NCI-H1417 treated with DMSO at 0.1 percent for 48 hours (cell line): ENCODE data around the gene ITPA.
A peak's percentile ranks its signal among the peaks of the same experiment; 100 is the strongest.
"Not testable (repeated sequence)": the region's sequence is repeated elsewhere in the genome, so short reads cannot be mapped to it uniquely, and the experiment has no call there.

Source experiments
- DNase-seq: peaks from one replicate; lab custom pipeline; 2025; lab: John Stamatoyannopoulos, UW

Gene ITPA

GRCh38 chr20:3199976-3200755 lies 9.1 kb upstream of the ITPA start:
- no peak for DNase-seq

- no peak for DNase-seq
Measured at GRCh38 chr20:3202965-3203314, 6.4 kb upstream of the ITPA start.

GRCh38 chr20:3203315-3204123 lies 5.8 kb upstream of the ITPA start:
- peak; percentile 52 for DNase-seq

GRCh38 chr20:3204124-3204794 lies 5.0 kb upstream of the ITPA start, which contains the start of gene DDRGK1:
Gene DDRGK1, minus strand, starts transcription at chr20:3204682. Its CDS starts 55 bp downstream, at chr20:3204627.
- peak; percentile 81 for DNase-seq

- DNase-seq, result no peak
Measured at GRCh38 chr20:3208786-3209256, 477 bp upstream of the ITPA start.

DNA sequence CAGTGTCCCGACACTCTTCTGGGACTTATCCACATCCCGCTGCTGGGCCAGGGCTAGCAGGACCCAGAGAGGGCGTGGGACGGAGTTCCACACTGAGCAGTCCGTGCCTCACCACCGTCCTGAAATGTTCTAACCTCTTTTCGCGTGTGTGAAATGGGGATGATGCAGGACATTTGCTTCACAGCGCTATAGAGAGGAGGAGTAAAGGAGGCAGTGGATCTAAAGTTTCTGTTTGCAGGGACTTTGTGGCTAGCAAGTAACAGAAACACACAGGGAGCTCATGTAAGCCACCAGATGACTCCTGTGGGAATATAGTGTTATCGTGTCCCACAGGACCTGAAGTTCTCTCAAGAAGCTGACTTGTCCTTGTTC lies 634 bp downstream of the ITPA start:
- no peak for DNase-seq

DNA sequence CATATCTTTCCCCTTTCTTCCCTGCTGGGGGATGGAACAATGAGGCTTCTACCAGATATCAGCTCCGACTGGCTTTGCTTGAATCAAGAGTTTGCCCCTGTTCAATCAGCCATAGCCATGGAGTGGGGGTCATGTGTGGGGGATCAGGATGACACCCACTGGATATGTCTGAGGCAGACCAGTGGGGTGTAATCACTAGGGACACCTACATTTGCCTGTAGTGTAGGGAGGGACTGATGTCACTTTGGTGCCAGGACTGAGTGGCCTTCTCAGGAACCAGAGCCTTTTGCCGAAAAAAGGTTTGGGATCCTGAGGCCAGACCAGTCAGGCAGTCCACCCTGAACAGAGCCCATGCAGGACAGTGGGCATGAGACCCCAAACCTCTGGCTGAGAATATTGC lies 1.0 kb downstream of the ITPA start:
- DNase-seq, result no peak

GRCh38 chr20:3213226-3213625 lies 3.9 kb downstream of the ITPA start:
- no peak for DNase-seq

GRCh38 chr20:3215359-3215917 lies 6.1 kb downstream of the ITPA start:
- not testable (repeated sequence) for DNase-seq

GRCh38 chr20:3218307-3218988 lies 9.2 kb downstream of the ITPA start:
- no peak for DNase-seq

DNA sequence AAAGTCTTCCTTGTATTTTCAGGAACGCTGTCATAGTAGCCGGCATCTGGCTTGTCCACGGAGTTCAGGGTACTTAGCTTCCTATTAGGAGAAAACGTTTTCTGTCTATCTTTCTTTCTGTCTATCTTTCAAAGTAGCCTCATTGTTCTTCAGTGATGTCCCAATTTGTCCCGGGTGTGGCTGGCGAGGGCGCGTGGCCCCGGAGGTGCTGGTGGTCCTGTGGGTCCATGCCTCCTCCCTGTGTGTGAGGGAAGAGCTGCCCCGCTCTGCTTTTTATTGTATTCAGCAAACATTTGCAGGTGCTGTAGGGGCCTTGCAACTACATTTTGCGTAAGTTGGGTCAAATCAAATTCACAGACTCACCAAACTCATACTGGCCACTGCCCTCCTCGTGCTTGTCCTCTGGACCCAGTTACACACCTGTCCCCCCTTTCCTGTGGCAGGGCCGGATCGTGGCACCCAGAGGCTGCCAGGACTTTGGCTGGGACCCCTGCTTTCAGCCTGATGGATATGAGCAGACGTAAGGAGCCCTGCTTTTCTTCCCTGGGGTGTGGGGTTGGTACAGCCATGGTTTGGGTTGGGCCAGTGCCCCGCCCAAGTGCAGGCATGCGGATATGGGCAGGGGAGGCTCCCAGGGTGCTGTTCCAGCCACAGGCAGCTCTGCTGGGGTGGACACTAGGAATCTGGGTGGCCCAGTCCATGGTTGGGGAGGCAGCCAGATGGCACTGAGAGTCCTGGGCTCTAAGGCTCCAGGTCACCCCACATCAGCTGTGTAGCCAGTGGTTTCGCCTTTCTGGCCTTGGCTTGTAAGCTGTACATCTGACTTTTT lies 12.3 kb downstream of the ITPA start:
- DNase-seq, result no peak

DNA sequence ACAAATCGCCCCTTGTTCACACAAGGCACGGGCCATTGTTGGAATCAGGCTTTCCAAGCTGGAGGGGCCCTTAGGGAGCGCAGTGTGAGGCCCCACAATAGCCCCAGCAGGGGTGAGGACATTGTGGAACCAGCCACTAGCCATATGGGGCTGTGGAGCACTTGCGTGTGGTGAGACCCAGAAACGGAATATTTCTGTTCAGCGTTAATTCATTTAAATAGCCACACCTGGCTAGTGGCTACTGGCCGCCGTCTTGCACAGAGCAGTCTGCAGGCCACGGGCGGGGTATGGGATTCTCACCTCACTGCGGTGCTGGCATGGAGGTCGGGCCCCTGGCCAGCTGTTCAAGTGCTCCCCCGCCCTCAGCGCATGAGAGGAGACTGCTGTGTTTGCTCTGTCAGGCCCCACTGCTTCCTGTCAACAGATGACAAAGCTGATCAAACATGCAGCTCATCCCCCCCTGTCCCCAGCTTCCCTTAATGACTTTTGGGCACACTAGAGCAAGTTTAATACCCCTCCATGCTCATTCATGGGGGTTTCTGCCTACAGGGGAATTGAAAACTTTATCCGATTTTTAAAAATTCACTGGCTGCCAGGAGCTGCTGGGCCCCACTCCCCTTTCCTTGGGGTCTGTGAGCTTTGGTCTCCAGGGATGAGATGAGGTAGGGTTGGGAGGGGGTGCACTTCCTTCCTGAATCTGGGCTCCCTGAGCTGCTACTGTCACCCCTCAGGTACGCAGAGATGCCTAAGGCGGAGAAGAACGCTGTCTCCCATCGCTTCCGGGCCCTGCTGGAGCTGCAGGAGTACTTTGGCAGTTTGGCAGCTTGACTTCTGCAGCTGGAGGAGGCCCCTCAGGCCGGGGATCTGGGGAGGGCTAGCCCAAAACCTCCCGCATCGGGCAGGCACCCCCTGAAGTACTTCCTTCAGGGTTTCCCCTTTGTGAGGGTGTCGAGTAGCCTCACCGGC lies 13.6 kb downstream of the ITPA start:
- peak; percentile 94 for DNase-seq

GRCh38 chr20:3223651-3223993 lies 14.3 kb downstream of the ITPA start:
- DNase-seq, result no peak

DNA sequence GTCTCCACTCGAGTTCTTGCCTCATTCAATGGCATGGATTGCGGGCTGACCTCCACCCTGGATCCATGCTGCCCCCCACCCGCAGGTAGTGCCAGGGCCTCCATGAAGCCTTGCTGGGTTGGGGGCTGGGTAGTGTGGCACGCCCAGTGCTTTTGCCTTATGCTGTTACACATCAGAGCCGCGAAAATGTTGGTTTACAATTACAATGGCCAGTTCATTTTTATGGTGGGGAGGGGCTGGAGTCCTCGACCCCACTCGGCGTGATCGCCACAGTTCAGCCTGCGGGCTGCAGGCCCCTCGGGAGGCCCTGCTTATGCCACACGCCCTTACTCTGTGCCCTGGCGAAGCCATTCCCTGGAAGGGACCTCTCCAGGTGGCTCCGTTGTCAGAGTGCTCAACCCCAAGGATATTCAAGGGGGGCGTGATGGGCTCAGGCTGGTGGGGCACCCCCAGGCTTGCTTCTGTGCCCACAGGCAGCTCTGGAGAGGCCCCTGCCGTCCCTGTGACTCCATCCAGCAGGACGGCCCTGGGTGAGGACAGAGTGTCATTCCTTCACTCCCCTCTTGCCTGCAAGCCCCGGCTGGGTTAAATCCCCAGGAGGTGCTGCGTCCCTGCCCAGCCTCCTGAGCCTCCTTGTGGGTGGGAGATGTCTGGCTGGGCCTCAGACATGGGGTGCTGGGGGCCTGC lies 14.8 kb downstream of the ITPA start:
- no peak for DNase-seq

DNA sequence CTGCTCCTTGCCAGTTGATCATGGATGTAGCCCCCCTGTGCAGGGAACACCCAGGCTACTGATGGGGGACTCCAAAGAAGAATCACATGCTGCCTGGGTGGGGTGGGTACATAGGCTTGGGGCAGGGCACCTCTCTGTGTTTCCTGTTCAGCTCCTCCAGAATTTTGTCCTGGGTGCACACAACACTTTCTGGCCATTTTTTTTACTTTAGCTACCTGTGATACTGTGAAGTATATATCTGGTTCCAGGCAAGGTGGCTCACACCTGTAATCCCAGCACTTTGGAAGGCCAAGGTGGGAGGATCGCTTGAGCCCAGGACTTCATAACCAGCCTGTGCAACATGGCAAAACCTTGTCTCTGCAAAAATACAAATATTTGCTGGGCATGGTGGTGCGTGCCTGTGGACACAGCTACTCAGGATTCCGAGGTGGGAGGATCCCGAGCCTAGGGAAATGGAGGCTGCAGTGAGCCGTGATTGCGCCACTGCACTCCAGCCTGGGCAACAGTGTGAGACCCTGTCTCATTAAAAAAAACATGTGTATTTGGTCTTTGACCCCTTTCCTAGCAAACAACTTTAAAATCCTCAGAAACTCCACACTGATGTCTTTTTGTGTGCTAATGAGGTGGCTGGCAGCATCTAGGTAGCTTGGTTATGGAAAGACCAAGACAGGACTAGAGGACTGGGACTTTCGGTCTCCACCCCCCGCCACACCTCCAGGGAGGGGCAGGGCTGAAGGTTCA lies 15.6 kb downstream of the ITPA start:
- no peak for DNase-seq

- no peak for DNase-seq
Measured at GRCh38 chr20:3226093-3226492, 16.8 kb downstream of the ITPA start.

DNA sequence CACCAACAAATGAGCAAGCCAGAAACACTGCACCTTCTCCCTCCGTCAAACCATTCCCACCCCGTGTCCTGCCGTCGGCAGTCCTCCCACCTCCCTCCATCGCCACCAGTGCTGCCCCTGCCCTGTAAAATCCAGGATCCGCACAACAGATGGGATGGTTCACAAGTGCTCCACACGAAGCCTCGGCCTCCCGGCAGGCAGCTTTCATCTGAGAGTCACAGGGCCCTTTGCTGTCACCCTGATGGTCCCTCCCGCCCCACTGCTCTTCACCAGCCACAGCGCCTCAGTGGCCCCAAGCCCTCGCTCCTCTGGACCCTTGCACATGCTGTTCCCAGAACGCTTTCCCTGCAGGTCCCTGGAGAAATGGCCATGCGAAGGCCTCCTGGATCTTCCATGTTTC lies 17.6 kb downstream of the ITPA start:
- DNase-seq, result no peak

DNA sequence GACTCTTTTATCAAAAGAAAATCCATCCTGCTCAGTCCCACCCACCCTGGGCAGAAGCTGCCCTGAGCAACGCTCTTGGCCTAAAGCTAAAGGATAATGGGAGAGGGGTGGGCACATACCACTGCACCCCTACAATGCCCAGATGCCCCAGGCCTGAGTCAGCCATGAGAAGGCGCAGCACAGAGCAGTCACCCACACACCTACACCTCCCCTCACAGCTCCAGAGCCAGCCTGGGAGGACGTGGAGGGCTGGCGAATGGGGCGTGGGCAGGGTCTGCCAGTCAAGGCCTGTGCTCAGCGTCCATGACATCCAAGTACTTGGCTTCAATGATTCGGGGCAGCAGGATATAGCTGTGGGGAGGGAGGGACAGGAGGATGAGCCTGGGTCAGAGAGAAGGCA lies 18.2 kb downstream of the ITPA start:
- no peak for DNase-seq
